GM18505 (cell line): ENCODE data around the gene ZNF579.

Experiments used
- ATAC-seq: cut with Tn5 transposase; IDR thresholded peaks from one replicate; pipeline ENCODE4 v1.9.1; 2021; ENCODE audit not compliant: unreplicated experiment
- POLR2A ChIP-seq: IDR thresholded peaks from 4 replicates; pipeline ENCODE4 v1.6.1; 2011; ENCODE audit warnings: borderline replicate concordance; ENCODE audit not compliant: insufficient read depth, insufficient read length; ENCODE audit errors: extremely low read depth

ZNF579 gene

GRCh38 chr19:55528030-55528803, 52.4 kb downstream of the ZNF579 start:
- no peak for ATAC-seq
- TF ChIP-seq POLR2A: no peak

GRCh38 chr19:55527197-55528029, 53.2 kb downstream of the ZNF579 start:
- no peak for ATAC-seq
- TF ChIP-seq POLR2A: no peak
